ENCODE results near the gene NANOGP8.

The NANOGP8 gene

DNA sequence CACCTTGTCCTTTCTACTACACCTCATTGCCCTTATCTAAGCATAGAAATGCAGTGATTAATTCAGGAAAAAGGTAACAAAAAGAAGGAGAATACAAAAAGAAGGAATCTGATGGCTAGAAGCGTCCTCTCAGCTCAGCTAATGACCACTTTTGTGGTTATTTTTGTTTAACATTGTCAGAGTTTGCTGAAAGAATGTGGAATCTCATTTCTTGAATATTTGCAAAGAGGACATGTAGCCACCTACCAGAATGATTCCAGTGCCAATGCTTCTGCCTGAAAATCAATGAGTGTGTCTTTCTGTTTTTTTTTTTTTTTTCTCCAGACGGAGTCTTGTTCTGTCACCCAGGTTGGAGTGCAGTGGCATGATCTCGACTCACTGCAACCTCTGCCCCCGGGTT, 24.5 kb downstream of the NANOGP8 start:
- DNase-seq = no peak
- H3K27ac Mint-ChIP-seq = no peak overlapping the region

DNA sequence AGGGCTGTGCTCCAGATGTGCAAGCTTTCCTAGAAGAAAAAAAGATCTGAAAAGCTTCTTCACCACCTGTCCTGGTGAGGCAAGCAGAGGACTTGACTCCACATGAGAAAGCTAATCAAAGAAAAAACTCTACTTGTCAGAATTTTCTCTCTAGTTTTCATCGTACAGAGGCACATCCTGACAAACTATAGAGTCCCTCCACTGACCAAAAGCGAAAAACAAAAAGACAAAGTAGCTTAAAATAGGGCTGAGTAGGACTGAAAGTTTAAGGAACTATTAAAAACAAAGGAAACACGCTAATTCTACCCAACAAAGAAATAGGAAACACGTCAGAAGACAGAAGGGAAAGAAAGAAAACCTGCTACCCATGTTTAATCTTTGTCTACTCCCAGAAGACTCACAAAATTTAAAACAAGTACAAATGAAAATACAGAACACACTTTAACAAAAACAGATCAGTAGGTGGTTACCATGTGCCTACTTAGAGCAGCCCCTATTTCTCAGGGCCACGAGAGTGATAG, 26.5 kb downstream of the NANOGP8 start:
- TF ChIP-seq, protein P1, sequence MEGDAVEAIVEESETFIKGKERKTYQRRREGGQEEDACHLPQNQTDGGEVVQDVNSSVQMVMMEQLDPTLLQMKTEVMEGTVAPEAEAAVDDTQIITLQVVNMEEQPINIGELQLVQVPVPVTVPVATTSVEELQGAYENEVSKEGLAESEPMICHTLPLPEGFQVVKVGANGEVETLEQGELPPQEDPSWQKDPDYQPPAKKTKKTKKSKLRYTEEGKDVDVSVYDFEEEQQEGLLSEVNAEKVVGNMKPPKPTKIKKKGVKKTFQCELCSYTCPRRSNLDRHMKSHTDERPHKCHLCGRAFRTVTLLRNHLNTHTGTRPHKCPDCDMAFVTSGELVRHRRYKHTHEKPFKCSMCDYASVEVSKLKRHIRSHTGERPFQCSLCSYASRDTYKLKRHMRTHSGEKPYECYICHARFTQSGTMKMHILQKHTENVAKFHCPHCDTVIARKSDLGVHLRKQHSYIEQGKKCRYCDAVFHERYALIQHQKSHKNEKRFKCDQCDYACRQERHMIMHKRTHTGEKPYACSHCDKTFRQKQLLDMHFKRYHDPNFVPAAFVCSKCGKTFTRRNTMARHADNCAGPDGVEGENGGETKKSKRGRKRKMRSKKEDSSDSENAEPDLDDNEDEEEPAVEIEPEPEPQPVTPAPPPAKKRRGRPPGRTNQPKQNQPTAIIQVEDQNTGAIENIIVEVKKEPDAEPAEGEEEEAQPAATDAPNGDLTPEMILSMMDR (IDR thresholded peaks at IDR 0.05) = no peak
- no peak for DNase-seq
- Mint-ChIP-seq H3K4me1 (peaks cover 16% of the 10 kb centered on the region), H3K4me3 (no peak overlapping the region), H3K27ac (no peak overlapping the region), H3K36me3 (ENCODE audit: low read depth) (no peaks in the 10 kb centered on the region), H3K9me3 (no peaks in the 10 kb centered on the region), H3K27me3 (ENCODE audit: low read depth, poor library complexity) (no peaks in the 10 kb centered on the region)

More for the DNA sequence above, 24.5 kb downstream of the NANOGP8 start:
- Mint-ChIP-seq H3K4me1 (peaks cover 27% of the 10 kb centered on the region), H3K4me3 (no peak overlapping the region), H3K36me3 (ENCODE audit: low read depth) (no peaks in the 10 kb centered on the region), H3K9me3 (peaks cover 5% of the 10 kb centered on the region), H3K27me3 (ENCODE audit: low read depth, poor library complexity) (no peaks in the 10 kb centered on the region)
- TF ChIP-seq, protein P1 (IDR thresholded peaks at IDR 0.05) = no peak

DNA sequence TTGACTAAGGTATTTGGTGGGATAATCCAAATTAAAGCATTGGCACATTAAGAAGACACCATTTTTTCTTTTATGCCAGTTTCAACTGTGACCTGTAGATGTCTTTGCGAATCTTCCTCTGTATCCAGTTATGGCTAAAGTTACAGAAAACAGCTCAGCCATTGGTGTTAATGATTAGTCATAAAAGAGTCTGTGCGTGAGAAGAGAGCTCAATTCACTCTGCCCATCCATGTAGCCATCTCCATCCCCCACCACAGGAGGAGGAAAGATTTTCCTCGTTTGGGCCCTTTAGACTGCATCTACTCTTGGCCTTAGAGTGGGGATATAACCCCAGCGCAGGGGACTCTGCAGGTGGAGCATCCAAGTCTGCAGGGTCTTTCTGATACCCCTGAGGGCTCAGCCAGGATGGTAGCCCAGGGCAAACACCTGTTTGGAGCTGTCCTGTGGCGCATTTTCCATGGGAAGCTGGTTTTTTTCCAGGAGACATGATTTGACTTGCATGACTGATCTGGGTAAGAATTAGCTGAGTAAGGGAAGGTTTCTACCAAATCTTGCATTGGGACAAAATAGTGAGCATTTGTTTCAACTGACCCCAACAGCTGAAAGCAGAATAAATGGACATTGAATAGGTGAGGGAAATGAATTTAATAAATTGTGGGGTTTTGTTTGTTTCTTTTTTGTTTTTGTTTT, 29.5 kb downstream of the NANOGP8 start:
- TF ChIP-seq, protein P1 (IDR thresholded peaks at IDR 0.05) = no peak
- Mint-ChIP-seq H3K27ac (no peak overlapping the region), H3K36me3 (ENCODE audit: low read depth) (no peaks in the 10 kb centered on the region), H3K4me1 (peaks cover 7% of the 10 kb centered on the region), H3K27me3 (ENCODE audit: low read depth, poor library complexity) (no peaks in the 10 kb centered on the region), H3K4me3 (no peak overlapping the region), H3K9me3 (peaks cover 5% of the 10 kb centered on the region)
- no peak for DNase-seq

DNA sequence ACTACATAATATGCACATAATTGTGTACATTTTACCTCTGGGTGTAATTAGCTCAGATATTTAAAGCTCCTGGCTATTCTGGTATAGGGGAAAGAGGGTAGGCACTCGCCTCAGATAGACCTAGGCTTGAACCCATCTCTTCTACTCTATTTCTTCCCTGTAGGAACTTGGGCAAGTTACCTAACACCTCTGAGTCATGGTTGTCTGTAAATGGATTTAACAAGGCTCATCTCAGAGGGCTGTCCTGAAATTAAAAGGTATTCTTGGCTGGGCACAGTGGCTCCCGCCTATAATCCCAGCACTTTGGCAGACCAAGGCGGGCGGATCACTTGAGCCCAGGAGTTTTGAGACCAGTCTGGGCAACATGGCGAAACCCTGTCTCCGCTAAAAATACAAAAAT, 30.7 kb downstream of the NANOGP8 start:
- Mint-ChIP-seq H3K27me3 (ENCODE audit: low read depth, poor library complexity) (no peaks in the 10 kb centered on the region), H3K27ac (no peak overlapping the region), H3K4me1 (peaks cover 7% of the 10 kb centered on the region), H3K9me3 (peaks cover 5% of the 10 kb centered on the region), H3K4me3 (no peak overlapping the region), H3K36me3 (ENCODE audit: low read depth) (no peaks in the 10 kb centered on the region)
- no peak for DNase-seq
- TF ChIP-seq, protein P1 (IDR thresholded peaks at IDR 0.05) = no peak

DNA sequence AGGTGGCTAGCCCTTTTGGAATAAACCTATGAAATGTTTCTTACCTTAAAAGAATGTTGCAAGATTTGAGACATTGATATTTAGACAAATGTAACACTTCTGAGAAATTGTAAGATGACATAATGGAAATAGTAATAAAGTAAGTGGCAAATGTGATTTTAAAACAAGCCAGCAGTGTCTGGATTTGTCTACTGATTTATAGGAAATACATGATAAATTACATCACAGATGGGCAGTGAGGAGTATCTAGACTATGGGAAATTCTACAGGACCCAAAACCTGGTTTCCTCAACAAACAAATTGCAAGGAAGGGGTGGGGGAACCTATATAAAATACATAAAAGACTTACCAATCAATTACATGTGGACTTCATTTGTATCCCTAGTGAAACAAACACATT, 37.1 kb downstream of the NANOGP8 start:
- peaks cover 5% of the 10 kb centered on the region for H3K9me3 Mint-ChIP-seq
- H3K4me1 Mint-ChIP-seq = peaks cover 6% of the 10 kb centered on the region
- TF ChIP-seq, protein P1 (IDR thresholded peaks at IDR 0.05) = no peak
- no peak for DNase-seq
- no peak overlapping the region for H3K27ac Mint-ChIP-seq
- H3K4me3 Mint-ChIP-seq = no peak overlapping the region
- peaks cover 3% of the 10 kb centered on the region for H3K27me3 Mint-ChIP-seq (ENCODE audit: low read depth, poor library complexity)
- H3K36me3 Mint-ChIP-seq (ENCODE audit: low read depth) = no peaks in the 10 kb centered on the region

DNA sequence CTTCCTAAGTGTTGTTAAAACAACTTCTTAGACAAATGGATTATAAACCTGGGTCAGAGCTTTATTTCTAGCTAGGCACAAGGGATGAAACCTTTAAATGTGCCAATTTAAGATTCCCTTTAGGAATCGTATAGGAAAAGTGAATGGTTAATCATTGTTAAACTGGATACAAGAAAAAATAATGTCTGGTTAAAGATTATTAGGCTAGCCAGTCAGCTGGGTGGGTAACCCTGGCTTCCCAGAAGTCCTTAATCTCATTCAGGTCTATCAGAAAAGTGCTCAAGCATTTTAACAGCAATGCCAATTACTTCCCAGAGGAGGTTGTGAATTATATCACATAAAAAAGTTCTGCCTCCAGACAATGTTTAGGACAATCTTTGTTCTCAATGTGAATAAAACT, 37.6 kb downstream of the NANOGP8 start:
- peaks cover 3% of the 10 kb centered on the region for H3K27me3 Mint-ChIP-seq (ENCODE audit: low read depth, poor library complexity)
- TF ChIP-seq, protein P1 (IDR thresholded peaks at IDR 0.05) = no peak
- DNase-seq = no peak
- peaks cover 10% of the 10 kb centered on the region for H3K4me1 Mint-ChIP-seq
- no peak overlapping the region for H3K27ac Mint-ChIP-seq
- no peak overlapping the region for H3K4me3 Mint-ChIP-seq
- peaks cover 5% of the 10 kb centered on the region for H3K9me3 Mint-ChIP-seq
- no peaks in the 10 kb centered on the region for H3K36me3 Mint-ChIP-seq (ENCODE audit: low read depth)

All from nephron progenitor cell (in vitro differentiated cells).